K562 (cell line): Measurements from ENCODE around the gene RNF150. TPM values are rescaled to one million over a fixed set of nuclear protein-coding genes. Genes with fewer than 3 reads are reported as not detected.

ENCODE experiments used
- ATF3 ChIP-seq, 2 experiments: fragments of 450-650 bp in 1 of 2; sonication (generic) in 1 of 2; formaldehyde crosslinking in 1 of 2; IDR thresholded peaks in 1 of 2; conservative IDR thresholded peaks in 1 of 2; 2 replicates each; pipeline versions ENCODE4 v1.6.1 to v1.8.1; 2016 to 2023; ENCODE audit warnings: mild to moderate bottlenecking in 2 of 2, moderate library complexity in 2 of 2, inconsistent platforms in 1 of 2, missing genetic modification reagents in 1 of 2
- TARDBP ChIP-seq: fragments of 450-650 bp; IDR thresholded peaks from 2 replicates; pipeline ENCODE4 v1.6.1; 2016
- ZBTB40 ChIP-seq, 2 experiments: fragments of 450-650 bp in 1 of 2; sonication (generic) in 1 of 2; formaldehyde crosslinking in 1 of 2; IDR thresholded peaks; 2 replicates each; pipeline versions ENCODE4 v1.7.1 to v1.9.0; 2016 to 2022; ENCODE audit warnings: inconsistent platforms in 1 of 2, mild to moderate bottlenecking in 1 of 2, missing genetic modification reagents in 1 of 2
- ZFP30 ChIP-seq: fragments of 250-450 bp; sonication (Bioruptor Pico); IDR thresholded peaks from 2 replicates; pipeline ENCODE4 v1.8.0; 2022; ENCODE audit warnings: moderate library complexity, mild to moderate bottlenecking, inconsistent platforms, borderline replicate concordance
- ZNF79 ChIP-seq: fragments of 250-450 bp; sonication (Bioruptor Pico); IDR thresholded peaks from 2 replicates; pipeline ENCODE4 v1.4.0; 2020; ENCODE audit warnings: low read depth, mild to moderate bottlenecking, moderate library complexity
- polyA plus RNA-seq, 8 experiments: library from polyadenylated mRNA; depleted of rRNA in 4 of 8; stranded (reverse) in 5 of 8; unstranded in 3 of 8; fragments of >200 nt; fragmentation: Nextera tagmentation in 2 of 8; fragmentation: Illumina TruSeq in 1 of 8; extraction: Ambion mirVana in 2 of 8; extraction: Trizol in 1 of 8; gene quantifications; 2 replicates each; pipeline versions ENCODE4 v1.2.1 to v1.2.3, GENCODE V29; 2011 to 2014; ENCODE audit warnings: inconsistent platforms in 1 of 8, missing spikeins in 1 of 8
- total RNA-seq, 7 experiments: library from RNA; depleted of rRNA in 6 of 7; stranded (reverse); fragments of >200 nt in 6 of 7; fragmentation: Illumina TruSeq in 2 of 7; extraction: Trizol in 2 of 7; gene quantifications; 2 replicates each; pipeline versions ENCODE4 v1.2.1 to v1.2.3, GENCODE V29; 2011 to 2021; ENCODE audit warnings: low replicate concordance in 1 of 7

Gene RNF150
- total and polyA plus RNA-seq, 9 of the 15 experiments (the other 6 are each of a cell fraction or from before 2014, with no cell fraction given) = 0.09 TPM; not detected in 8

DNA sequence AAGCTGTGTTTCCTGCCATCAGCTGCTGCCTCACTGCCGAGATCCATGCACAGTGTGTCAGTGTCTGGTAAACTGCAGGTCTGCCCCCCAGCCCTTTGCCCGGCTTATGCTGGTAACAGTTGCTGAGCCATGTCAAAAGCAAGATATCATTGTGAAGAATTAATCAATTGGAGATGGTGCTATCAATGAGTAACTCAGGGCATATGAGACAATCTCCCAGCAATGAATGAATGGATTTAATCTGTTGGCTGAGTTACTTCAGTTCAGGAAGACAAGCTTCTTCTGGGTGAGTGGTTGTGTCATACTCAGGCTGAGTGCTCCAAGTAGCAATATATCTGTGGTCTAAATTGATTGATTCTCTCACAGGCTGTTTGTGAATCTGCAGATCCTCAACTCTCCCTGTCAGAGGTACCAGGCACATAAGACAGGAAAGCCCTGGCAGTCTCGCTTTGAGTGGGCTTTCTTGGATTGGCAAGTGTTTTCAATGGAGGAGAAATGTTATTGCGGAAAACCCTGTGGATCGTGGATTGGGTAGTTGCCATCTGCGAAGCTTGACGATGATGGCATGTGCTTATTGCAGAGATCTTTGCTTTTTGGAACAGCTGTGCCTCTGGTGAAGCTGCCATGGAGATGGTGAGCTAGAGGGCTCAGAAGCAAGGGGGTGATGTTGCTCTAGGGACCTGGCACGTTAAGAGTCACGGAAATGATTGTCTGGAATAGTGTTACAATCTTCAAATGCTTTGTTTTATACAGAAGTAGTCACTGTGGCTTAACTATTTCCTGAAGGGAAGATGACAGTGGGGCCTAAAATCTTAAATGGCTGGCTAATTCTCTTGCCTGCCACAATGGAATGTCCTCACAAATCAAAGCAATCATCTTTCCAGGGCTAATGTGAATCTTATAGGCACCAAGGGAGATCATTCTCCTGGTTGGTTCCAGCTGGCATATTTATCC is 229.5 kb downstream of the RNF150 start (continued):
- TF ChIP-seq ZBTB40 (IDR thresholded peaks at IDR 0.05) (no peak), ZBTB40 (CRISPR knock-in tag; IDR thresholded peaks at IDR 0.05) (no peak), TARDBP (no peak), ZFP30 (CRISPR knock-in tag) (no peak), ATF3 (IDR thresholded peaks at IDR 0.05) (no peak), ATF3 (CRISPR knock-in tag; conservative IDR thresholded peaks at IDR 0.05) (no peak), ZNF79 (CRISPR knock-in tag) (no peak)
